Sigmoid colon (tissue), 4 donors: Measurements from ENCODE around the gene MTUS2.

Experiments used
- CTCF ChIP-seq, 4 experiments: fragments of 450-650 bp in 3 of 4; fragments of 200-600 bp in 1 of 4; IDR thresholded peaks; one replicate each; pipeline ENCODE4 v1.5.1; 2016 to 2019; ENCODE audit warnings: antibody characterized with exemption in 4 of 4, mild to moderate bottlenecking in 3 of 4, moderate library complexity in 2 of 4
- POLR2A ChIP-seq, 2 donors: fragments of 450-650 bp; IDR thresholded peaks; one replicate each; pipeline ENCODE4 v1.6.1; 2016; ENCODE audit warnings: antibody characterized with exemption in 2 of 2, mild to moderate bottlenecking in 2 of 2, moderate library complexity in 2 of 2
- POLR2AphosphoS5 ChIP-seq, 4 donors: sonication (generic); formaldehyde crosslinking; IDR thresholded peaks; one replicate each; pipeline ENCODE4 v1.6.1; 2017; ENCODE audit warnings: antibody characterized with exemption in 4 of 4

- no peak for TF ChIP-seq CTCF (IDR thresholded peaks at IDR 0.05)
- peak in 2 of 4 donors; percentile 37 to 59 for TF ChIP-seq POLR2AphosphoS5 (IDR thresholded peaks at IDR 0.05)
- TF ChIP-seq POLR2A (IDR thresholded peaks at IDR 0.05): no peak
Observed at GRCh38 chr13:29077051-29077813, 257.1 kb downstream of the MTUS2 start.
